GM12873 (cell line): ENCODE measurements around the gene ATXN3L.

Source experiments
- CTCF ChIP-seq: IDR thresholded peaks from 2 replicates; pipeline ENCODE4 v1.5.1; 2012; ENCODE audit warnings: low read depth, mild to moderate bottlenecking, moderate library complexity, low read length, control low read depth; ENCODE audit not compliant: insufficient read depth; ENCODE audit errors: missing control alignments

Gene ATXN3L

GRCh38 chrX:13288671-13289070 lies 31.2 kb downstream of the ATXN3L start:
- TF ChIP-seq CTCF = no peak

- no peak for TF ChIP-seq CTCF
Measured at GRCh38 chrX:13287816-13288215, 32.0 kb downstream of the ATXN3L start.

- no peak for TF ChIP-seq CTCF
Measured at GRCh38 chrX:13285693-13286092, 34.2 kb downstream of the ATXN3L start.

- no peak for TF ChIP-seq CTCF
Measured at GRCh38 chrX:13285229-13285628, 34.6 kb downstream of the ATXN3L start.

- no peak for TF ChIP-seq CTCF
Measured at GRCh38 chrX:13284570-13284969, 35.3 kb downstream of the ATXN3L start.

- TF ChIP-seq CTCF = no peak
Measured at GRCh38 chrX:13283950-13284546, 35.8 kb downstream of the ATXN3L start.

- no peak for TF ChIP-seq CTCF
Measured at GRCh38 chrX:13283512-13283911, 36.3 kb downstream of the ATXN3L start.
